Thyroid gland (tissue), 4 donors: ENCODE measurements around the gene CDKN2B. TPM values are rescaled to one million over a fixed set of nuclear protein-coding genes. Genes with fewer than 3 reads are reported as not detected.

Experiments used
- DNase-seq, 2 donors: peaks; one replicate each; pipeline ENCODE4 v3.0.0-alpha.2; 2019
- H3K27ac ChIP-seq, 3 donors: fragments of 200-600 bp; sonication (generic); 1 replicate in 2 of 3; 2 replicates in 1 of 3; pipeline ENCODE4 v1.5.1; 2016 to 2019; ENCODE audit warnings: mild to moderate bottlenecking in 1 of 3, moderate library complexity in 1 of 3
- H3K27me3 ChIP-seq: fragments of 200-600 bp; sonication (generic); one replicate; pipeline ENCODE4 v1.5.1; 2019
- H3K36me3 ChIP-seq, 2 donors: fragments of 200-600 bp; sonication (generic); one replicate each; pipeline ENCODE4 v1.5.1; 2016 to 2019
- H3K4me1 ChIP-seq, 2 donors: fragments of 200-600 bp; sonication (generic); one replicate each; pipeline ENCODE4 v1.5.1; 2017 to 2019
- H3K4me3 ChIP-seq, 3 donors: fragments of 200-600 bp; sonication (generic); replicated peaks in 1 of 3; 1 replicate in 2 of 3; 2 replicates in 1 of 3; pipeline ENCODE4 v1.5.1; 2016; ENCODE audit warnings: mild to moderate bottlenecking in 1 of 3
- H3K9me3 ChIP-seq: fragments of 200-600 bp; sonication (generic); one replicate; pipeline ENCODE4 v1.5.1; 2017
- POLR2A ChIP-seq, 2 donors: fragments of 450-650 bp; IDR thresholded peaks; one replicate each; pipeline ENCODE4 v1.6.1; 2017; ENCODE audit warnings: antibody characterized with exemption in 2 of 2, mild to moderate bottlenecking in 2 of 2, moderate library complexity in 1 of 2
- WGBS, 2 donors: methylation state at CpG; one replicate each; pipeline ENCODE4 v1.1.5; 2017; 5-methylcytosine and 5-hydroxymethylcytosine counted together
- intact Hi-C: fragments of 100-400 bp; cut with DNase I; formaldehyde crosslinking; loops from one replicate; pipeline ENCODE4 v1.15.1; 2023
- total RNA-seq, 4 donors: library from RNA; depleted of rRNA; stranded (reverse); fragments of >200 nt; gene quantifications; one replicate each; pipeline ENCODE4 v1.2.3, GENCODE V29; 2016
- TF ChIP-seq, protein P1 (sequence below), 6 experiments: fragments of 200-600 bp in 3 of 6; fragments of 450-650 bp in 3 of 6; sonication (generic) in 3 of 6; IDR thresholded peaks; one replicate each; pipeline ENCODE4 v1.5.1; 2016 to 2019; ENCODE audit warnings: antibody characterized with exemption in 6 of 6, mild to moderate bottlenecking in 2 of 6, inconsistent platforms in 1 of 6, moderate library complexity in 1 of 6

CDKN2B gene
- total RNA-seq, 4 donors from 2014 or later, result 0.44 to 2.0 (median 1.2) TPM

DNA sequence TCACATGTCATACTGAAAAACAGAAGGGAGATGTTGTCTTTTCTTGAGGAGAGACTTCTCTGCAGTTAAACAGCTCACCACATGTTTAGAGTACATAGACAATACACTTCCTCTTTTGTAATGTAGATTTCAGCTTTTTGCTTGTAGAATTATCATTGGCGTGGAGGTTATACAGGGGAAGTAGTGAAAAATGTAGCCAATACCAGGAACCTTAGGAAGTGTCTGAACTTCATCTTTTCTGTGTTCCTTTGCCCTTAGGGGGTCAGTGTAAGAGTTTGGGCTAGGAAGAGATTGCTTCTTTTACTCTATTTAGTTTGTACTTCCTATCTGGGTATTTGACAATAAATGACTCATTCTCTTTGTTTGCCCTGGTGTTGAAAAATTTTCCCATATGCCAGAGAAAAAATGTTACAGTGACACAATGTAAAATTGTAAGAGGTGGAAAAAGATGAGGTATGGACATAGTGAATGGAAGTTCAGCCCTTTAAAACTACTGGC lies 21.0 kb upstream of the CDKN2B start:
- Histone ChIP-seq H3K4me3 (no peak overlapping the region), H3K27ac (no peak overlapping the region), H3K9me3 (no peaks in the 10 kb centered on the region), H3K27me3 (no peaks in the 10 kb centered on the region), H3K4me1 (no peaks in the 10 kb centered on the region), H3K36me3 (no peaks in the 10 kb centered on the region)
- no peak for DNase-seq
- WGBS, 2 donors, result 48 to 67% methylated on average over 1 of the region's 1 CpG
- intact Hi-C loops, result no loop called here
- TF ChIP-seq, protein P1, sequence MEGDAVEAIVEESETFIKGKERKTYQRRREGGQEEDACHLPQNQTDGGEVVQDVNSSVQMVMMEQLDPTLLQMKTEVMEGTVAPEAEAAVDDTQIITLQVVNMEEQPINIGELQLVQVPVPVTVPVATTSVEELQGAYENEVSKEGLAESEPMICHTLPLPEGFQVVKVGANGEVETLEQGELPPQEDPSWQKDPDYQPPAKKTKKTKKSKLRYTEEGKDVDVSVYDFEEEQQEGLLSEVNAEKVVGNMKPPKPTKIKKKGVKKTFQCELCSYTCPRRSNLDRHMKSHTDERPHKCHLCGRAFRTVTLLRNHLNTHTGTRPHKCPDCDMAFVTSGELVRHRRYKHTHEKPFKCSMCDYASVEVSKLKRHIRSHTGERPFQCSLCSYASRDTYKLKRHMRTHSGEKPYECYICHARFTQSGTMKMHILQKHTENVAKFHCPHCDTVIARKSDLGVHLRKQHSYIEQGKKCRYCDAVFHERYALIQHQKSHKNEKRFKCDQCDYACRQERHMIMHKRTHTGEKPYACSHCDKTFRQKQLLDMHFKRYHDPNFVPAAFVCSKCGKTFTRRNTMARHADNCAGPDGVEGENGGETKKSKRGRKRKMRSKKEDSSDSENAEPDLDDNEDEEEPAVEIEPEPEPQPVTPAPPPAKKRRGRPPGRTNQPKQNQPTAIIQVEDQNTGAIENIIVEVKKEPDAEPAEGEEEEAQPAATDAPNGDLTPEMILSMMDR (IDR thresholded peaks at IDR 0.05), result no peak
- no peak for TF ChIP-seq POLR2A (IDR thresholded peaks at IDR 0.05)

DNA sequence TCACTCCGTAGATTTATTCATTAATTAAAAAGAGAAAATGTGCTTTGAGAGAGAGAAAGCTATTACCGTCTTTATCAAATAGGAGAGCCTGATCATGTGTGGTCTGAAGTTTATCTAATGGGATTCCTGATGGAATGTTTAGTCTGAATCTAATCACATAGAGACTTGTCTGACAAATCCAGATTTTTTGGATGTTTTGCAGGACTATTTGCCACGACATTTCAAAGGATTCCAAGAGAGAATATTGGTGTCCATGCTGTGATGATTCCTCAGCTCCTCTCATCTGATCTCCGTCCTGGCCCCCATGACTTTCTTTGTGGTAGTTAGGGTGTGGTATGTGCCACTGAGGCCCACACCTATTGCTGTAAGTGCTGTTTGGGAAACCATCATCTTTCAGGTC lies 20.1 kb upstream of the CDKN2B start:
- Histone ChIP-seq H3K4me1 (no peaks in the 10 kb centered on the region), H3K4me3 (no peak overlapping the region), H3K27me3 (no peaks in the 10 kb centered on the region), H3K36me3 (no peaks in the 10 kb centered on the region), H3K9me3 (no peaks in the 10 kb centered on the region), H3K27ac (no peak overlapping the region)
- DNase-seq, result no peak
- TF ChIP-seq, protein P1 (IDR thresholded peaks at IDR 0.05), result no peak
- TF ChIP-seq POLR2A (IDR thresholded peaks at IDR 0.05), result no peak
- 75 to 83% methylated on average over 4 of the region's 4 CpGs for WGBS, 2 donors
- intact Hi-C loops, result loop anchor here (10.0 kb wide), 1 partner anchor 54 kb away; no protein-coding TSS in a partner anchor

DNA sequence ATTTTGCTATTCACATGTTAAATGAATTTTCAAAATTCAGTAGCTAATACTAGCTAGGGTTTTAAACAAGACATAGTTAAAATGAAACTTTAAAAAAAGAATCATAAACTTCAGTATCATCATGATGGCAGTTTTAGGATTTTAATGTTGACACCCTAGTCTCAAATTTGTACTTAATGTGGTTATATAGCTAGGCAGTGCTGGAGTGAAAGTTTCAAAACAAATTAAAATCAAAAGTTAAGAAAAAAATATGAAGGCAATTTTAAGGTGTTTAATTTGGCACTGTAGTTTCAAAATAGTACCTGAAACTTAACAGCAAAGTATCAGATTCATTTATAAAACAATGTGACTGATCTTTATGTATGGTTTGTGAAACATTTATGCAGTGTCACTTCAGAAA lies 19.3 kb upstream of the CDKN2B start:
- H3K4me1 ChIP-seq, result no peaks in the 10 kb centered on the region
- no peaks in the 10 kb centered on the region for H3K36me3 ChIP-seq
- no peaks in the 10 kb centered on the region for H3K27me3 ChIP-seq
- no peak overlapping the region for H3K4me3 ChIP-seq
- no peak overlapping the region for H3K27ac ChIP-seq
- intact Hi-C loops, result loop anchor here (10.0 kb wide), 1 partner anchor 54 kb away; no protein-coding TSS in a partner anchor
- TF ChIP-seq, protein P1 (IDR thresholded peaks at IDR 0.05), result no peak
- no peak for TF ChIP-seq POLR2A (IDR thresholded peaks at IDR 0.05)
- DNase-seq, result no peak
- no peaks in the 10 kb centered on the region for H3K9me3 ChIP-seq

DNA sequence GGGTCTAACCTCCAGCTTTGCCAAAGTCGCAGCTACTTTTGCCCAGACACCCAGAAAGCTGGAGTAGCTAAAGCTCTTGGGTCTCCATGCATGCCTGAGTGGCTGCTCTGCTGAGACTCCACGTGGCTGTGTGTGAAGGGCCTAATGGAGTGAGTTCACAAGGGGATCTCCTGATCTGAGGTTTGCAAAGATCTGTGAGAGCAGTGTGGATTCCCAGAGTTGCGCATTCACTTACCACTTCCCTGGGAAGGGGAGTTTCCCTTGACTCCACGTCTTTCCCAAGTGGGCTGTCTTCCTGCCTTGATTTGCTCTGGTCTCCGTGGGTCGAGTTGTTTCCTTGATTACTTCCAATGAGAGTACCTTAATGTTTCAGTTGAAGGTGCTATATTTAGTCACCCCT lies 17.6 kb upstream of the CDKN2B start:
- 41 to 51% methylated on average over 5 to 6 of the region's 6 CpGs for whole genome bisulfite sequencing, 2 donors
- no peak overlapping the region for H3K4me3 ChIP-seq
- no peaks in the 10 kb centered on the region for H3K27me3 ChIP-seq
- no peak overlapping the region for H3K27ac ChIP-seq
- H3K9me3 ChIP-seq, result no peaks in the 10 kb centered on the region
- H3K4me1 ChIP-seq, result no peaks in the 10 kb centered on the region
- peak in 1 of 2 donors; percentile 16 for DNase-seq
- H3K36me3 ChIP-seq, result no peaks in the 10 kb centered on the region
- TF ChIP-seq POLR2A (IDR thresholded peaks at IDR 0.05), result no peak
- TF ChIP-seq, protein P1 (IDR thresholded peaks at IDR 0.05), result no peak
- intact Hi-C loops, result loop anchor here (10.0 kb wide), 1 partner anchor 52 kb away; no protein-coding TSS in a partner anchor

DNA sequence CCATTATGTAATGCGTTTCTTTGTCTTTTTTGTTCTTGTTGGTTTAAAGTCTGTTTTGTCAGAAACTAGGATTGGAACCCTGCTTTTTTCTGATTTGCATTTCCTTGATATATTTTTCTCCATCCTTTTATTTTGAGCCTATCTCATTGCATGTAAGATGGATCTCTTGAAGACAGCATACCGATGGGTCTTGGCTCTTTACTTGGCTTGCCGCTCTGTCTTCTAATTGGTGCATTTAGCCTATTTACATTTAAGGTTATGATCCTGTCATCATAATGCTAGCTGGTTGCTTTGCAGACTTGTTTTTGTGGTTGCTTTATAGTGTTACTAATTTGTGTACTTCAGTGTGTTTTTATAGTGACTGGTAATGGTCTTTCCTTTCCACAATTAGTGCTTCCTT lies 13.3 kb upstream of the CDKN2B start:
- Histone ChIP-seq H3K4me3 (no peak overlapping the region), H3K9me3 (no peaks in the 10 kb centered on the region), H3K36me3 (no peaks in the 10 kb centered on the region), H3K4me1 (no peaks in the 10 kb centered on the region), H3K27me3 (no peaks in the 10 kb centered on the region), H3K27ac (no peak overlapping the region)
- WGBS, 2 donors, result 93 to 96% methylated on average over 3 of the region's 3 CpGs
- intact Hi-C loops, result loop anchor here (10.0 kb wide), 1 partner anchor 48 kb away; no protein-coding TSS in a partner anchor
- TF ChIP-seq POLR2A (IDR thresholded peaks at IDR 0.05), result no peak
- TF ChIP-seq, protein P1 (IDR thresholded peaks at IDR 0.05), result no peak
- DNase-seq, result no peak
